Gastrocnemius medialis (tissue), 4 donors: ENCODE results near the gene PIK3CG.

ENCODE experiments used
- POLR2A ChIP-seq, 2 donors: fragments of 450-650 bp; IDR thresholded peaks; one replicate each; pipeline ENCODE4 v1.6.1; 2017; ENCODE audit warnings: antibody characterized with exemption in 2 of 2, mild to moderate bottlenecking in 2 of 2, moderate library complexity in 2 of 2
- TF ChIP-seq, protein P1 (sequence below), 5 experiments: fragments of 450-650 bp in 3 of 5; fragments of 200-600 bp in 2 of 5; sonication (generic) in 2 of 5; IDR thresholded peaks in 4 of 5; conservative IDR thresholded peaks in 1 of 5; 1 replicate in 4 of 5; 2 replicates in 1 of 5; pipeline ENCODE4 v1.5.1; 2016 to 2019; ENCODE audit warnings: antibody characterized with exemption in 5 of 5, mild to moderate bottlenecking in 3 of 5, moderate library complexity in 3 of 5

DNA sequence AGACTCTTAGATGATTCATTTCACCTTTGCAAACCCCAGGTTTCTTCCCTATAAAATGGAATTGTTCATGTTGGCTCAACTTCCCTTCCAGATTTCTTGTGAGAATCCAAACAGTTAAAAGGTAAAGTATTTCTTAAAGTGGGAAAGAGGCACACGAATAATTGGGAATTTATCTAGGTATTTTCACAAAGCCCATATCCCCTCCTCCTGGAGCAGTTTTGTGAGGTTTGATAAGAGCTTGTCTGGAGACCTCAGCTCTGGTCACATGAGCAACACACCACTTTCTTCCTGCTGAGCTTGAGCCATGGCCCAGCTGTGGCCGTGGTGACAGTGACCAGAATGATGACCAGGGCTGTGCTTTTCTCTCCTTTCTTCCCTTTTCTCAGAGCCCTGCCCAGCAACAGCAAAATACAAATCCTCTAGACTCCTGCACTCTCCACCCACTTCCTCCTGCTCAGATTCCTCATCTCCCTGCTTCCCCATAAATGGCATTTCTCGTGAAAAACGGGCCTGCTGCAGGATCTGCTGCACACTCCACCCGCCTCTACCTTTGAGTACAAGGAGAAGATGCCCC lies 87.7 kb downstream of the PIK3CG start:
- TF ChIP-seq, protein P1, sequence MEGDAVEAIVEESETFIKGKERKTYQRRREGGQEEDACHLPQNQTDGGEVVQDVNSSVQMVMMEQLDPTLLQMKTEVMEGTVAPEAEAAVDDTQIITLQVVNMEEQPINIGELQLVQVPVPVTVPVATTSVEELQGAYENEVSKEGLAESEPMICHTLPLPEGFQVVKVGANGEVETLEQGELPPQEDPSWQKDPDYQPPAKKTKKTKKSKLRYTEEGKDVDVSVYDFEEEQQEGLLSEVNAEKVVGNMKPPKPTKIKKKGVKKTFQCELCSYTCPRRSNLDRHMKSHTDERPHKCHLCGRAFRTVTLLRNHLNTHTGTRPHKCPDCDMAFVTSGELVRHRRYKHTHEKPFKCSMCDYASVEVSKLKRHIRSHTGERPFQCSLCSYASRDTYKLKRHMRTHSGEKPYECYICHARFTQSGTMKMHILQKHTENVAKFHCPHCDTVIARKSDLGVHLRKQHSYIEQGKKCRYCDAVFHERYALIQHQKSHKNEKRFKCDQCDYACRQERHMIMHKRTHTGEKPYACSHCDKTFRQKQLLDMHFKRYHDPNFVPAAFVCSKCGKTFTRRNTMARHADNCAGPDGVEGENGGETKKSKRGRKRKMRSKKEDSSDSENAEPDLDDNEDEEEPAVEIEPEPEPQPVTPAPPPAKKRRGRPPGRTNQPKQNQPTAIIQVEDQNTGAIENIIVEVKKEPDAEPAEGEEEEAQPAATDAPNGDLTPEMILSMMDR (IDR thresholded peaks at IDR 0.05 in 4 of 5, conservative IDR thresholded peaks at IDR 0.05 in 1 of 5), result no peak
- no peak for TF ChIP-seq POLR2A (IDR thresholded peaks at IDR 0.05)
